Measurements from ENCODE around the gene AOAH.

DNA sequence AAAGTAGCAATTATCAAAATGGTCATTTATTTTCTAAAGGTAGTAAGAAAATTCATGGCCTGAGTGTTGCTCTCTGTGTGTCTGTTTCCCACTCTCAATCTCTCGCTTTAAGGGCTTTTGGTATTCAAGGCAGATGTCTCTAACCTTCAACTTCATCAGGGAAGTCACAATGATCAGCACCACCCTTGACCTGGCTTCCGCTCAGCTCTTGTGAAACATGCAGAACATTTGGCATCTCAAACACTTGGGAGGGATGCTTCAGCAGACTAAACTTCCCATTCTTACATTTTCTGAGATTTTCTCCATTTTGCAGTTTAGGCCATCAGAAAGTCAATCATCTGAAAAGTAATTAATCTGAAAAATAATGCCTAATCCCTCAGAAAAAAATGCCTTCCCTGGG, 129.8 kb downstream of the AOAH start:
- TF ChIP-seq, protein P1, sequence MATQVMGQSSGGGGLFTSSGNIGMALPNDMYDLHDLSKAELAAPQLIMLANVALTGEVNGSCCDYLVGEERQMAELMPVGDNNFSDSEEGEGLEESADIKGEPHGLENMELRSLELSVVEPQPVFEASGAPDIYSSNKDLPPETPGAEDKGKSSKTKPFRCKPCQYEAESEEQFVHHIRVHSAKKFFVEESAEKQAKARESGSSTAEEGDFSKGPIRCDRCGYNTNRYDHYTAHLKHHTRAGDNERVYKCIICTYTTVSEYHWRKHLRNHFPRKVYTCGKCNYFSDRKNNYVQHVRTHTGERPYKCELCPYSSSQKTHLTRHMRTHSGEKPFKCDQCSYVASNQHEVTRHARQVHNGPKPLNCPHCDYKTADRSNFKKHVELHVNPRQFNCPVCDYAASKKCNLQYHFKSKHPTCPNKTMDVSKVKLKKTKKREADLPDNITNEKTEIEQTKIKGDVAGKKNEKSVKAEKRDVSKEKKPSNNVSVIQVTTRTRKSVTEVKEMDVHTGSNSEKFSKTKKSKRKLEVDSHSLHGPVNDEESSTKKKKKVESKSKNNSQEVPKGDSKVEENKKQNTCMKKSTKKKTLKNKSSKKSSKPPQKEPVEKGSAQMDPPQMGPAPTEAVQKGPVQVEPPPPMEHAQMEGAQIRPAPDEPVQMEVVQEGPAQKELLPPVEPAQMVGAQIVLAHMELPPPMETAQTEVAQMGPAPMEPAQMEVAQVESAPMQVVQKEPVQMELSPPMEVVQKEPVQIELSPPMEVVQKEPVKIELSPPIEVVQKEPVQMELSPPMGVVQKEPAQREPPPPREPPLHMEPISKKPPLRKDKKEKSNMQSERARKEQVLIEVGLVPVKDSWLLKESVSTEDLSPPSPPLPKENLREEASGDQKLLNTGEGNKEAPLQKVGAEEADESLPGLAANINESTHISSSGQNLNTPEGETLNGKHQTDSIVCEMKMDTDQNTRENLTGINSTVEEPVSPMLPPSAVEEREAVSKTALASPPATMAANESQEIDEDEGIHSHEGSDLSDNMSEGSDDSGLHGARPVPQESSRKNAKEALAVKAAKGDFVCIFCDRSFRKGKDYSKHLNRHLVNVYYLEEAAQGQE (IDR thresholded peaks at IDR 0.05; ENCODE audit: borderline replicate concordance in 1 of 2, low read depth in 1 of 2, low read length in 2 of 2), result no peak
- TF ChIP-seq RFXAP (CRISPR knock-in tag; IDR thresholded peaks at IDR 0.05; ENCODE audit: borderline replicate concordance), result no peak
- TF ChIP-seq, protein P2, sequence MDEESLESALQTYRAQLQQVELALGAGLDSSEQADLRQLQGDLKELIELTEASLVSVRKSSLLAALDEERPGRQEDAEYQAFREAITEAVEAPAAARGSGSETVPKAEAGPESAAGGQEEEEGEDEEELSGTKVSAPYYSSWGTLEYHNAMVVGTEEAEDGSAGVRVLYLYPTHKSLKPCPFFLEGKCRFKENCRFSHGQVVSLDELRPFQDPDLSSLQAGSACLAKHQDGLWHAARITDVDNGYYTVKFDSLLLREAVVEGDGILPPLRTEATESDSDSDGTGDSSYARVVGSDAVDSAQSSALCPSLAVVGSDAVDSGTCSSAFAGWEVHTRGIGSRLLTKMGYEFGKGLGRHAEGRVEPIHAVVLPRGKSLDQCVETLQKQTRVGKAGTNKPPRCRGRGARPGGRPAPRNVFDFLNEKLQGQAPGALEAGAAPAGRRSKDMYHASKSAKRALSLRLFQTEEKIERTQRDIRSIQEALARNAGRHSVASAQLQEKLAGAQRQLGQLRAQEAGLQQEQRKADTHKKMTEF (CRISPR knock-in tag; IDR thresholded peaks at IDR 0.05), result no peak
- TF ChIP-seq RBM39 (IDR thresholded peaks at IDR 0.05; ENCODE audit: low read depth, low read length, poor library complexity, severe bottlenecking), result no peak
- no peak for TF ChIP-seq MZF1 (CRISPR knock-in tag; IDR thresholded peaks at IDR 0.05; ENCODE audit: borderline replicate concordance)
- TF ChIP-seq, protein P3, sequence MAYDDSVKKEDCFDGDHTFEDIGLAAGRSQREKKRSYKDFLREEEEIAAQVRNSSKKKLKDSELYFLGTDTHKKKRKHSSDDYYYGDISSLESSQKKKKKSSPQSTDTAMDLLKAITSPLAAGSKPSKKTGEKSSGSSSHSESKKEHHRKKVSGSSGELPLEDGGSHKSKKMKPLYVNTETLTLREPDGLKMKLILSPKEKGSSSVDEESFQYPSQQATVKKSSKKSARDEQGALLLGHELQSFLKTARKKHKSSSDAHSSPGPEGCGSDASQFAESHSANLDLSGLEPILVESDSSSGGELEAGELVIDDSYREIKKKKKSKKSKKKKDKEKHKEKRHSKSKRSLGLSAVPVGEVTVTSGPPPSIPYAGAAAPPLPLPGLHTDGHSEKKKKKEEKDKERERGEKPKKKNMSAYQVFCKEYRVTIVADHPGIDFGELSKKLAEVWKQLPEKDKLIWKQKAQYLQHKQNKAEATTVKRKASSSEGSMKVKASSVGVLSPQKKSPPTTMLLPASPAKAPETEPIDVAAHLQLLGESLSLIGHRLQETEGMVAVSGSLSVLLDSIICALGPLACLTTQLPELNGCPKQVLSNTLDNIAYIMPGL (CRISPR knock-in tag; IDR thresholded peaks at IDR 0.05; ENCODE audit: borderline replicate concordance in 1 of 2, low read depth in 1 of 2), result no peak
- no peak for TF ChIP-seq ARNT2 (CRISPR knock-in tag; IDR thresholded peaks at IDR 0.05; ENCODE audit: low read depth)
- TF ChIP-seq KLF9 (CRISPR knock-in tag; IDR thresholded peaks at IDR 0.05; ENCODE audit: low read depth), result no peak
- no peak for TF ChIP-seq MED13 (CRISPR knock-in tag; IDR thresholded peaks at IDR 0.05)

All from HepG2 (cell line).